A549 (cell line): Measurements from ENCODE around the gene VCL. TPM values are rescaled to one million over a fixed set of nuclear protein-coding genes. Genes with fewer than 3 reads are reported as not detected.
A peak's percentile ranks its signal among the peaks of the same experiment; 100 is the strongest.

ENCODE experiments used
- ATAC-seq, 2 experiments: fragments of 200-7000 bp in 1 of 2; fragments of >200 bp in 1 of 2; cut with Nextera tagmentation in 1 of 2; cut with Tn5 transposase in 1 of 2; 3 replicates each; pipeline versions ENCODE4 v1.8.0 to v1.9.1; 2018 to 2020; ENCODE audit warnings: mild to moderate bottlenecking in 1 of 2, moderate library complexity in 1 of 2
- CTCF ChIA-PET: fragments of 300-600 bp; sonication (Branson Sonifier 250); formaldehyde crosslinking; extraction: SDS; loops from one replicate; lab custom pipeline; 2021; ENCODE audit warnings: antibody characterized with exemption, inconsistent platforms; lab: Yijun Ruan, JAX
- POLR2A ChIA-PET: fragments of 350-600 bp; formaldehyde crosslinking; extraction: SDS; loops from one replicate; lab custom pipeline; 2021; ENCODE audit warnings: antibody characterized with exemption, inconsistent platforms; lab: Yijun Ruan, JAX
- DNase-seq, 2 experiments: peaks; one replicate each; pipeline versions ENCODE4 v3.0.0 to v3.0.0-alpha.2; 2011 to 2016; ENCODE audit warnings: low read depth in 1 of 2, low spot score in 1 of 2
- FAIRE-seq: peaks from 2 replicates; lab custom pipeline; 2011; peaks lifted over from hg19 to GRCh38; lab: Jason Lieb, UNC
- H3K27ac ChIP-seq, 2 experiments: fragments of >200 bp; sonication (Bioruptor Twin); formaldehyde crosslinking; 3 replicates each; pipeline ENCODE4 v1.5.1; 2016 to 2017
- H3K4me1 ChIP-seq: fragments of >200 bp; sonication (Bioruptor Twin); formaldehyde crosslinking; 3 replicates; pipeline ENCODE4 v1.6.1; 2016
- H3K4me2 ChIP-seq: fragments of >200 bp; sonication (Bioruptor Twin); formaldehyde crosslinking; 3 replicates; pipeline ENCODE4 v1.6.1; 2016
- H3K4me3 ChIP-seq: fragments of >200 bp; sonication (Bioruptor Twin); formaldehyde crosslinking; 3 replicates; pipeline ENCODE4 v1.5.1; 2016
- H3K9me3 ChIP-seq: fragments of >200 bp; sonication (Bioruptor Twin); formaldehyde crosslinking; 3 replicates; pipeline ENCODE4 v1.6.1; 2016
- CEBPB ChIP-seq, 2 experiments: fragments of >200 bp in 1 of 2; sonication (Bioruptor Twin) in 1 of 2; formaldehyde crosslinking in 1 of 2; IDR thresholded peaks; 2 replicates each; pipeline ENCODE4 v1.6.1; 2012 to 2016
- EHMT2 ChIP-seq: fragments of 200-600 bp; sonication (generic); IDR thresholded peaks from 2 replicates; pipeline ENCODE4 v1.6.1; 2016; ENCODE audit warnings: antibody characterized with exemption, low read depth, mild to moderate bottlenecking, moderate library complexity
- FOSL2 ChIP-seq, 2 experiments: fragments of 450-650 bp in 1 of 2; fragments of >200 bp in 1 of 2; sonication (Bioruptor Twin) in 1 of 2; formaldehyde crosslinking; IDR thresholded peaks; 2 replicates each; pipeline versions ENCODE4 v1.5.0 to v1.6.1; 2016 to 2020; ENCODE audit warnings: mild to moderate bottlenecking in 1 of 2, moderate library complexity in 1 of 2
- JUNB ChIP-seq: fragments of >200 bp; sonication (Bioruptor Twin); formaldehyde crosslinking; IDR thresholded peaks from 2 replicates; pipeline ENCODE4 v1.6.1; 2016
- MAFK ChIP-seq: fragments of 450-650 bp; IDR thresholded peaks from 2 replicates; pipeline ENCODE4 v1.6.1; 2014; ENCODE audit not compliant: partially characterized antibody
- NPAS2 ChIP-seq: fragments of 250-450 bp; sonication (Bioruptor Pico); IDR thresholded peaks from 2 replicates; pipeline ENCODE4 v1.8.0; 2022; ENCODE audit warnings: mild to moderate bottlenecking, moderate library complexity, borderline replicate concordance
- RAD21 ChIP-seq, 2 experiments: fragments of >200 bp in 1 of 2; sonication (Bioruptor Twin) in 1 of 2; formaldehyde crosslinking in 1 of 2; IDR thresholded peaks in 1 of 2; conservative IDR thresholded peaks in 1 of 2; 2 replicates in 1 of 2; 3 replicates in 1 of 2; pipeline ENCODE4 v1.6.1; 2012 to 2018; ENCODE audit warnings: inconsistent platforms in 1 of 2
- SMC3 ChIP-seq: fragments of >200 bp; sonication (Bioruptor Twin); formaldehyde crosslinking; IDR thresholded peaks from 3 replicates; pipeline ENCODE4 v1.6.1; 2018; ENCODE audit warnings: inconsistent platforms
- TP53 ChIP-seq: fragments of 250-450 bp; sonication (Bioruptor Pico); IDR thresholded peaks from 2 replicates; pipeline ENCODE4 v1.5.0; 2021; ENCODE audit warnings: mild to moderate bottlenecking, moderate library complexity
- WGBS: methylation state at CpG from one replicate; pipeline ENCODE4 v1.1.6; 2017; ENCODE audit errors: missing lambda C conversion rate; 5-methylcytosine and 5-hydroxymethylcytosine counted together
- polyA plus RNA-seq, 4 experiments: library from polyadenylated mRNA; depleted of rRNA in 3 of 4; stranded (reverse); fragments of >200 nt; fragmentation: RNase III in 1 of 4; extraction: RNeasy Plus Mini Kit Qiagen cat#74134 plus additional on column Dnase treatment in 1 of 4; gene quantifications; 2 replicates in 3 of 4; 3 replicates in 1 of 4; pipeline ENCODE4 v1.2.3, GENCODE V29; 2011 to 2017
- TF ChIP-seq, protein P1 (sequence below): fragments of >200 bp; sonication (Bioruptor Twin); formaldehyde crosslinking; IDR thresholded peaks from 3 replicates; pipeline ENCODE4 v1.5.1; 2016
- TF ChIP-seq, protein P2 (sequence below): fragments of 450-650 bp; IDR thresholded peaks from 2 replicates; pipeline ENCODE4 v1.6.1; 2014; ENCODE audit warnings: antibody characterized with exemption

The VCL gene
- polyA plus RNA-seq, 2 of the 4 experiments (the other 2 are of a cell fraction): 101 to 112 TPM

DNA sequence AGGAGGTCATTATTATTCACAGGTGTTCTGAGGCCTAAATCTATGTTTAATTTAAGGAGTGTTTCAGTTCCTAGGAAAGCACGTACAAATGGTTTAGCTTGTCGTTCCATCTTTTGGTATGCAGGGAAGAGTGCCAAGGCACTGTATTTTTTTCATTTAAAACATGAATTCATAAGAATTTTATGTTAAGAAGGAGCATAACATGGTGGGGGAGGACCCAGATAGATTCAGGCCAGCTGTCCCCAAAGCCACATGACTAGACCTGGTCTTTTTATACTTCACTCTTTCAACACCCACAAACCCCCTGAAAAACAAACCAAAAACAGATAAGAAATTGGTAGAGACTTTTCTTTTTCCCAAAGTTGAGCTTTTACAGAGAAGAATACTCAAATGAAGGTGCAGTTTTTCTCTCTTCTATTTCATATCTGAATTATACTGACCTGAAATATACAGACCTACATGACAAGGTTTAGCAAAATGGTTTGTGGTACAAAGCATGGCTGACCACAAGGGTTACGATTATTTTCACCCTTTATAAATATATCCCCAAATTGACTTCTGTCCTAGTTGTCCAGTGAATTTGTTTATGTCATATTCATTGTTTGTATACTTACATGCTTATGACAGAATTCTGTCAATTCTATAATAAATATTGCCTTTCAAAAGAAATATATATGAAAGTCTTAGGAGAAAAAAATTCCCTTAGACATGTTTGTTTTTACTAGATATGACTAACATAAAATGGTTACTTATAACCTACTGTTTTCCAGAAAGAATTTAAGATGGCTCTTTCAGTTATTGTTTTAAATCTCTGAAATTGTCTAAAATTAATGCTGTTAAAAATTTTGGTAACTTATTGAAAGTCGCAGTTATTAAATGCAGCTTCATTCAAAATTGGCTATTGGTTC, 81.4 kb downstream of the VCL start:
- Histone ChIP-seq H3K27ac (peak overlapping the region; percentile 77 to 86), H3K4me1 (peaks cover 72% of the 10 kb centered on the region), H3K4me3 (0 out of 3 replicates have a peak overlapping the region, but pooled peaks have one; percentile 6), H3K9me3 (no peaks in the 10 kb centered on the region), H3K4me2 (peak overlapping the region; percentile 76)
- ChIA-PET POLR2A (interaction anchor here (1.1 kb wide), 1 partner anchor 46 kb away, joined by 3 read pairs; no protein-coding TSS in a partner anchor), CTCF (interaction anchor here (0.9 to 6.6 kb wide), 17 partner anchors 15 to 1021 kb away, joined by 3 to 64 read pairs (median 4); no protein-coding TSS in a partner anchor)
- no peak for DNase-seq
- TF ChIP-seq FOSL2 (IDR thresholded peaks at IDR 0.05) (0 out of 2 replicates have a peak, but pooled peaks have one; percentile 25), FOSL2 (CRISPR knock-in tag; IDR thresholded peaks at IDR 0.05) (no peak)
- TF ChIP-seq, protein P1, sequence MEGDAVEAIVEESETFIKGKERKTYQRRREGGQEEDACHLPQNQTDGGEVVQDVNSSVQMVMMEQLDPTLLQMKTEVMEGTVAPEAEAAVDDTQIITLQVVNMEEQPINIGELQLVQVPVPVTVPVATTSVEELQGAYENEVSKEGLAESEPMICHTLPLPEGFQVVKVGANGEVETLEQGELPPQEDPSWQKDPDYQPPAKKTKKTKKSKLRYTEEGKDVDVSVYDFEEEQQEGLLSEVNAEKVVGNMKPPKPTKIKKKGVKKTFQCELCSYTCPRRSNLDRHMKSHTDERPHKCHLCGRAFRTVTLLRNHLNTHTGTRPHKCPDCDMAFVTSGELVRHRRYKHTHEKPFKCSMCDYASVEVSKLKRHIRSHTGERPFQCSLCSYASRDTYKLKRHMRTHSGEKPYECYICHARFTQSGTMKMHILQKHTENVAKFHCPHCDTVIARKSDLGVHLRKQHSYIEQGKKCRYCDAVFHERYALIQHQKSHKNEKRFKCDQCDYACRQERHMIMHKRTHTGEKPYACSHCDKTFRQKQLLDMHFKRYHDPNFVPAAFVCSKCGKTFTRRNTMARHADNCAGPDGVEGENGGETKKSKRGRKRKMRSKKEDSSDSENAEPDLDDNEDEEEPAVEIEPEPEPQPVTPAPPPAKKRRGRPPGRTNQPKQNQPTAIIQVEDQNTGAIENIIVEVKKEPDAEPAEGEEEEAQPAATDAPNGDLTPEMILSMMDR: no peak
- 0 out of 6 replicates have a peak, but pooled peaks of 1 of the 2 experiments have one; percentile 26 for ATAC-seq
- 32% methylated on average over 4 of the region's 4 CpGs for WGBS
- peak; percentile 36 for FAIRE-seq

DNA sequence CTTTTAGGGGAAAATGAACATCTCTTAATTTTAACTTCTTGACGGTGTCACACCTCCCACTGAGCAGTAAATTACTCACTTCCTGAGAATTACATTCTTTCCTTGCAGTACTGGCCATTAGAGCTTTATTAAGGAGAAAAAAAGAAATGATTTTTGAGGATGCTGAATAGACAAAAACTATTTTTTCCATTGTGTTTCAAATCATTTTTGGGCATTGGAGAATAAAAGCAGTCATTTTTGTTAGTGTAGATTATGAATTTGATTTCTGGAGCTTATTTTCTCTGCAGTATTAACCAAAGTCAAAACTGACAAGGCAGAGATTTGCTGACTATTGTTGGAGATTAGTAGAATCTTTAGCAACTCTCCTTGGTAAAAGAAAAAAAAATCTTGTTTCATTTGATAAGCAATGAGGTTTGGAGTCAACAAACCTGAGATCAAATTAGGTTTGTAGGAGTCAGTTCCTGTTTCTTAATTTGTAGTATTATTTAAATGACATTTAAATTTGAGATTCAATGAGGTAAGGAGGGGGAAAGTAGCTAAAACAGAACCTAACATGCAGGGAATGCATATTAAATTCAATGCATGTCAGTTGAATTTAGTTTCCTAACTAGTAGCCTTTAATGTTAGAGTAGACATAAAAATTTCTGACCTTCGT, 82.1 kb downstream of the VCL start:
- ATAC-seq (0 out of 6 replicates have a peak, but pooled peaks of 1 of the 2 experiments have one; percentile 31), FAIRE-seq (peak; percentile 65), DNase-seq (no peak)
- peaks cover 65% of the 10 kb centered on the region for H3K4me1 ChIP-seq
- TF ChIP-seq TP53 (CRISPR knock-in tag) (no peak), NPAS2 (no peak), FOSL2 (IDR thresholded peaks at IDR 0.05) (no peak), FOSL2 (CRISPR knock-in tag; IDR thresholded peaks at IDR 0.05) (peak; percentile 67), MAFK (peak; percentile 92), JUNB (peak; percentile 45; the same call in 1 of the 2 replicates)
- TF ChIP-seq, protein P2, sequence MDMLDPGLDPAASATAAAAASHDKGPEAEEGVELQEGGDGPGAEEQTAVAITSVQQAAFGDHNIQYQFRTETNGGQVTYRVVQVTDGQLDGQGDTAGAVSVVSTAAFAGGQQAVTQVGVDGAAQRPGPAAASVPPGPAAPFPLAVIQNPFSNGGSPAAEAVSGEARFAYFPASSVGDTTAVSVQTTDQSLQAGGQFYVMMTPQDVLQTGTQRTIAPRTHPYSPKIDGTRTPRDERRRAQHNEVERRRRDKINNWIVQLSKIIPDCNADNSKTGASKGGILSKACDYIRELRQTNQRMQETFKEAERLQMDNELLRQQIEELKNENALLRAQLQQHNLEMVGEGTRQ: no peak
- ChIA-PET CTCF (interaction anchor here (0.7 to 6.6 kb wide), 30 partner anchors 8 to 1020 kb away, joined by 3 to 64 read pairs (median 10); no protein-coding TSS in a partner anchor), POLR2A (interaction anchor here (1.1 to 1.9 kb wide), 2 partner anchors 45 to 81 kb away, joined by 3 to 11 read pairs; no protein-coding TSS in a partner anchor)
- H3K9me3 ChIP-seq: no peaks in the 10 kb centered on the region
- peak overlapping the region; percentile 76 for H3K4me2 ChIP-seq
- peak overlapping the region; percentile 77 to 80 for H3K27ac ChIP-seq
- 43% methylated on average over 2 of the region's 2 CpGs for WGBS
- 0 out of 3 replicates have a peak overlapping the region, but pooled peaks have one; percentile 6 for H3K4me3 ChIP-seq

GRCh38 chr10:74081192-74081803, 83.4 kb downstream of the VCL start:
- FAIRE-seq (no peak), DNase-seq (peak; percentile 64 to 83), ATAC-seq (peak; percentile 76 to 81; a peak in 5 of 6 replicates)
- ChIA-PET POLR2A (interaction anchor here (1.3 to 1.9 kb wide), 2 partner anchors 82 to 195 kb away, joined by 5 to 11 read pairs; no protein-coding TSS in a partner anchor), CTCF (interaction anchor here (0.6 to 6.6 kb wide), 63 partner anchors 8 to 1119 kb away, joined by 3 to 64 read pairs (median 6); no protein-coding TSS in a partner anchor)
- 30% methylated on average over 4 of the region's 4 CpGs for WGBS
- Histone ChIP-seq H3K4me2 (peak overlapping the region; percentile 76), H3K4me3 (no peak overlapping the region)
- TF ChIP-seq CEBPB (IDR thresholded peaks at IDR 0.05) (no peak), EHMT2 (no peak), RAD21 (conservative IDR thresholded peaks at IDR 0.05 in 1 of 2, IDR thresholded peaks at IDR 0.05 in 1 of 2) (peak; percentile 79 to 84), SMC3 (peak; percentile 87)
- TF ChIP-seq, protein P1: peak; percentile 77
- TF ChIP-seq, all 56 proteins: peak for 3
- Histone ChIP-seq H3K9me3 (no peaks in the 10 kb centered on the region), H3K4me1 (peaks cover 67% of the 10 kb centered on the region), H3K27ac (peak overlapping the region; percentile 77 to 80)
